ENCODE data around the gene NFIB. TPM values are rescaled to one million over a fixed set of nuclear protein-coding genes. Genes with fewer than 3 reads are reported as not detected.

NFIB gene
- polyA plus RNA-seq, 1 of the 3 experiments (the other 2 are of a cell fraction): 9.2 TPM

GRCh38 chr9:14308853-14309145 lies 5.1 kb downstream of the NFIB start:
- Histone ChIP-seq H3K4me2 (peak overlapping the region; percentile 91; the same call in 1 of the 2 replicates), H3K79me2 (ENCODE audit: insufficient read depth) (peaks cover 98% of the 10 kb centered on the region), H3K36me3 (replicated peaks in 1 of 2; ENCODE audit: control insufficient read depth in 1 of 2, insufficient read depth in 2 of 2, low read length in 1 of 2) (peaks cover 28 to 34% of the 10 kb centered on the region in 2 experiments), H3K9me3 (no peaks in the 10 kb centered on the region), H3K27ac (ENCODE audit: low read depth in 2 of 2, low read length in 1 of 2) (peak overlapping the region; percentile 58 to 89), H3K27me3 (ENCODE audit: insufficient read depth) (no peaks in the 10 kb centered on the region), H2AFZ (ENCODE audit: low read depth) (no peak overlapping the region), H3K4me3 (ENCODE audit: low read depth in 2 of 2, low read length in 1 of 2) (peak overlapping the region in 1 of 2 experiments; percentile 95; a peak in 2 of 4 replicates), H3F3A (replicated peaks; ENCODE audit: insufficient read depth) (no peaks in the 10 kb centered on the region), H3K9me2 (no peaks in the 10 kb centered on the region), H3K4me1 (ENCODE audit: control insufficient read depth in 1 of 2, insufficient read depth in 2 of 2, low read depth in 1 of 2, low read length in 1 of 2) (peaks cover 9 to 33% of the 10 kb centered on the region in 2 experiments; a peak in 2 of 4 replicates), H3K9ac (peak overlapping the region; percentile 47; the same call in 1 of the 2 replicates), H4K20me1 (ENCODE audit: insufficient read depth) (peaks cover 34% of the 10 kb centered on the region)
- ChIA-PET CTCF (interaction anchor here (0.9 to 1.5 kb wide), 4 partner anchors 37 to 881 kb away, joined by 3 to 5 read pairs (median 3); no protein-coding TSS in a partner anchor), POLR2A (no interaction called here)
- WGBS (ENCODE audit: low lambda C conversion rate): 70% methylated on average over 6 of the region's 6 CpGs
- no peak for DNase-seq
- no peak for TF ChIP-seq REST (IDR thresholded peaks at IDR 0.05; ENCODE audit: low read depth, low read length)
- no peak for TF ChIP-seq FOXJ3 (CRISPR knock-in tag; IDR thresholded peaks at IDR 0.05)
- no peak for TF ChIP-seq YY1 (IDR thresholded peaks at IDR 0.05; ENCODE audit: low read depth)
- TF ChIP-seq ZBTB33 (IDR thresholded peaks at IDR 0.05; ENCODE audit: borderline replicate concordance, low read depth): no peak
- TF ChIP-seq EP300 (IDR thresholded peaks at IDR 0.05; ENCODE audit: borderline replicate concordance in 1 of 2, low read depth in 1 of 2, low read length in 1 of 2): no peak
- no peak for TF ChIP-seq GATA2 (CRISPR knock-in tag; IDR thresholded peaks at IDR 0.05)
- TF ChIP-seq MEF2A (IDR thresholded peaks at IDR 0.05; ENCODE audit: borderline replicate concordance, low read depth): no peak

- H2AFZ ChIP-seq (ENCODE audit: low read depth): no peak overlapping the region
- H3K9me2 ChIP-seq: no peaks in the 10 kb centered on the region
- H3K79me2 ChIP-seq (ENCODE audit: insufficient read depth): peaks cover 99% of the 10 kb centered on the region
- H3F3A ChIP-seq (replicated peaks; ENCODE audit: insufficient read depth): no peaks in the 10 kb centered on the region
- H3K9me3 ChIP-seq: no peaks in the 10 kb centered on the region
- H4K20me1 ChIP-seq (ENCODE audit: insufficient read depth): peaks cover 34% of the 10 kb centered on the region
- peak overlapping the region; percentile 14 to 89 for H3K27ac ChIP-seq (ENCODE audit: low read depth in 2 of 2, low read length in 1 of 2)
- peak overlapping the region; percentile 91 for H3K4me2 ChIP-seq
- CTCF ChIA-PET: interaction anchor here (0.9 to 1.4 kb wide), 5 partner anchors 15 to 880 kb away, joined by 3 to 5 read pairs (median 3); no protein-coding TSS in a partner anchor
- H3K4me1 ChIP-seq (ENCODE audit: control insufficient read depth in 1 of 2, insufficient read depth in 2 of 2, low read depth in 1 of 2, low read length in 1 of 2): peaks cover 9 to 36% of the 10 kb centered on the region in 2 experiments; a peak in 2 of 4 replicates
- no peak overlapping the region; the same call in 1 of the 2 replicates for H3K9ac ChIP-seq
- no peak for DNase-seq
- H3K27me3 ChIP-seq (ENCODE audit: insufficient read depth): no peaks in the 10 kb centered on the region
- peak overlapping the region in 1 of 2 experiments; percentile 33; a peak in 1 of 4 replicates for H3K4me3 ChIP-seq (ENCODE audit: low read depth in 2 of 2, low read length in 1 of 2)
- POLR2A ChIA-PET: interaction anchor here (0.5 to 1.1 kb wide), 3 partner anchors 34 to 583 kb away, joined by 3 read pairs; no protein-coding TSS in a partner anchor
- 44% methylated on average over 9 of the region's 9 CpGs for WGBS (ENCODE audit: low lambda C conversion rate)
- H3K36me3 ChIP-seq (replicated peaks in 1 of 2; ENCODE audit: control insufficient read depth in 1 of 2, insufficient read depth in 2 of 2, low read length in 1 of 2): peaks cover 30 to 40% of the 10 kb centered on the region in 2 experiments
- TF ChIP-seq MEF2A (IDR thresholded peaks at IDR 0.05; ENCODE audit: borderline replicate concordance, low read depth): no peak
- peak; percentile 22; the same call in 1 of the 2 replicates for TF ChIP-seq RCOR1 (IDR thresholded peaks at IDR 0.05; ENCODE audit: low read length)
- TF ChIP-seq SIN3A (IDR thresholded peaks at IDR 0.05; ENCODE audit: borderline replicate concordance, low read depth, low read length): no peak
- TF ChIP-seq USF2 (IDR thresholded peaks at IDR 0.05; ENCODE audit: borderline replicate concordance, low read depth, low read length): no peak
- TF ChIP-seq FOXJ3 (CRISPR knock-in tag; IDR thresholded peaks at IDR 0.05): no peak
- no peak for TF ChIP-seq FOSL2 (IDR thresholded peaks at IDR 0.05; ENCODE audit: borderline replicate concordance, low read depth)
- no peak for TF ChIP-seq ZBTB33 (IDR thresholded peaks at IDR 0.05; ENCODE audit: borderline replicate concordance, low read depth)
- TF ChIP-seq CHD2 (IDR thresholded peaks at IDR 0.05; ENCODE audit: low read length, partially characterized antibody): no peak
- peak; percentile 49; the same call in 1 of the 2 replicates for TF ChIP-seq MXI1 (IDR thresholded peaks at IDR 0.05; ENCODE audit: low read depth, low read length)
- no peak for TF ChIP-seq RFX5 (IDR thresholded peaks at IDR 0.05; ENCODE audit: low read length)
Observed at GRCh38 chr9:14307989-14308852, 5.7 kb downstream of the NFIB start.

All from SK-N-SH (cell line).